H9 (cell line): ENCODE data around the gene HSPG2. TPM values are rescaled to one million over a fixed set of nuclear protein-coding genes. Genes with fewer than 3 reads are reported as not detected.

Experiments used
- DNase-seq: peaks from one replicate; pipeline ENCODE4 v3.0.0-alpha.2; 2017
- H2AFZ ChIP-seq: one replicate; pipeline ENCODE4 v1.6.1; 2013; ENCODE audit warnings: mild to moderate bottlenecking, low read length, control low read depth, moderate library complexity
- H2AK5ac ChIP-seq: 2 replicates; pipeline ENCODE4 v1.6.1; 2013; ENCODE audit warnings: low read length, control low read depth, mixed read lengths; ENCODE audit not compliant: insufficient read length
- H2BK120ac ChIP-seq: one replicate; pipeline ENCODE4 v1.6.1; 2013; ENCODE audit warnings: low read depth, mild to moderate bottlenecking, low read length, control low read depth, inconsistent platforms; ENCODE audit not compliant: poor library complexity, severe bottlenecking
- H2BK12ac ChIP-seq: 2 replicates; pipeline ENCODE4 v1.6.1; 2013; ENCODE audit warnings: low read length, control low read depth, mixed read lengths, low read depth; ENCODE audit not compliant: insufficient read length
- H2BK15ac ChIP-seq: 2 replicates; pipeline ENCODE4 v1.6.1; 2013; ENCODE audit warnings: low read depth, low read length, control low read depth
- H2BK20ac ChIP-seq: one replicate; pipeline ENCODE4 v1.6.1; 2013; ENCODE audit warnings: low read depth, mild to moderate bottlenecking, low read length, control low read depth, inconsistent platforms; ENCODE audit not compliant: poor library complexity, severe bottlenecking
- H2BK5ac ChIP-seq: 2 replicates; pipeline ENCODE4 v1.6.1; 2013; ENCODE audit warnings: low read length, control low read depth, mixed read lengths; ENCODE audit not compliant: insufficient read length
- H3K14ac ChIP-seq: 2 replicates; pipeline ENCODE4 v1.6.1; 2013; ENCODE audit warnings: low read length, control low read depth; ENCODE audit not compliant: insufficient read depth
- H3K18ac ChIP-seq: 2 replicates; pipeline ENCODE4 v1.6.1; 2013; ENCODE audit warnings: low read depth, mild to moderate bottlenecking, mixed read lengths, low read length, control low read depth; ENCODE audit not compliant: insufficient read length
- H3K23ac ChIP-seq: 2 replicates; pipeline ENCODE4 v1.6.1; 2013; ENCODE audit warnings: low read length, control low read depth, mixed read lengths, low read depth; ENCODE audit not compliant: insufficient read length
- H3K23me2 ChIP-seq: 2 replicates; pipeline ENCODE4 v1.6.1; 2013; ENCODE audit warnings: low read depth, mild to moderate bottlenecking, mixed read lengths, low read length, control low read depth; ENCODE audit not compliant: insufficient read length, poor library complexity, severe bottlenecking
- H3K27ac ChIP-seq: 2 replicates; pipeline ENCODE4 v1.5.1; 2013; ENCODE audit warnings: low read length, control low read depth, mixed read lengths, low read depth; ENCODE audit not compliant: insufficient read length
- H3K27me3 ChIP-seq: 2 replicates; pipeline ENCODE4 v1.6.1; 2013; ENCODE audit warnings: low read length, control low read depth, inconsistent platforms; ENCODE audit not compliant: insufficient read depth
- H3K4ac ChIP-seq: 2 replicates; pipeline ENCODE4 v1.6.1; 2013; ENCODE audit warnings: low read depth, mild to moderate bottlenecking, control low read depth, inconsistent platforms, low read length, moderate library complexity
- H3K4me1 ChIP-seq: 2 replicates; pipeline ENCODE4 v1.6.1; 2013; ENCODE audit warnings: low read length, control low read depth, inconsistent platforms; ENCODE audit not compliant: insufficient read depth
- H3K4me2 ChIP-seq: 2 replicates; pipeline ENCODE4 v1.6.1; 2013; ENCODE audit warnings: low read length, control low read depth, mixed read lengths; ENCODE audit not compliant: insufficient read length, insufficient read depth
- H3K56ac ChIP-seq: 2 replicates; pipeline ENCODE4 v1.6.1; 2013; ENCODE audit warnings: low read depth, mild to moderate bottlenecking, mixed read lengths, low read length, control low read depth; ENCODE audit not compliant: insufficient read length
- H3K79me1 ChIP-seq: 2 replicates; pipeline ENCODE4 v1.6.1; 2013; ENCODE audit warnings: low read depth, mild to moderate bottlenecking, moderate library complexity, low read length, control low read depth, inconsistent platforms; ENCODE audit not compliant: insufficient read depth, poor library complexity, severe bottlenecking
- H3K79me2 ChIP-seq: 2 replicates; pipeline ENCODE4 v1.6.1; 2013; ENCODE audit warnings: low read length, control low read depth, inconsistent platforms; ENCODE audit not compliant: insufficient read depth
- H3K9ac ChIP-seq: 2 replicates; pipeline ENCODE4 v1.6.1; 2013; ENCODE audit warnings: low read length, control low read depth, mixed read lengths; ENCODE audit not compliant: insufficient read length; ENCODE audit errors: extremely low read depth
- H3K9me3 ChIP-seq: one replicate; pipeline ENCODE4 v1.6.1; 2013; ENCODE audit warnings: low read depth, low read length, inconsistent platforms; ENCODE audit not compliant: control insufficient read depth
- H3T11ph ChIP-seq: one replicate; pipeline ENCODE4 v1.6.1; 2013; ENCODE audit warnings: mild to moderate bottlenecking, low read length, control low read depth, inconsistent platforms
- H4K20me1 ChIP-seq: one replicate; pipeline ENCODE4 v1.6.1; 2013; ENCODE audit not compliant: control insufficient read depth, insufficient read length, insufficient read depth
- H4K5ac ChIP-seq: 2 replicates; pipeline ENCODE4 v1.6.1; 2013; ENCODE audit warnings: low read depth, mild to moderate bottlenecking, mixed read lengths, low read length, control low read depth; ENCODE audit not compliant: insufficient read length
- H4K8ac ChIP-seq: replicated peaks from 2 replicates; pipeline ENCODE4 v1.6.1; 2013; ENCODE audit warnings: low read length, control low read depth, mixed read lengths, low read depth; ENCODE audit not compliant: insufficient read length
- H4K91ac ChIP-seq: 2 replicates; pipeline ENCODE4 v1.6.1; 2013; ENCODE audit warnings: low read depth, mild to moderate bottlenecking, moderate library complexity, mixed read lengths, low read length, control low read depth; ENCODE audit not compliant: insufficient read length
- H3K27ac Mint-ChIP-seq, 3 experiments: 2 replicates in 2 of 3; 3 replicates in 1 of 3; pipeline ENCODE4 v1.8.0; 2020 to 2021; ENCODE audit warnings: mixed read lengths in 3 of 3, mild to moderate bottlenecking in 1 of 3, moderate library complexity in 1 of 3
- H3K27me3 Mint-ChIP-seq: 2 replicates; pipeline ENCODE4 v1.8.0; 2021; ENCODE audit warnings: low read depth, mild to moderate bottlenecking, moderate library complexity, mixed read lengths
- H3K36me3 Mint-ChIP-seq, 3 experiments: 2 replicates in 2 of 3; 3 replicates in 1 of 3; pipeline ENCODE4 v1.8.0; 2020 to 2021; ENCODE audit warnings: low read depth in 3 of 3, mixed read lengths in 3 of 3; ENCODE audit not compliant: insufficient read depth in 1 of 3
- H3K4me1 Mint-ChIP-seq, 2 experiments: 2 replicates each; pipeline ENCODE4 v1.8.0; 2020; ENCODE audit warnings: mixed read lengths in 2 of 2
- H3K4me3 Mint-ChIP-seq, 2 experiments: 2 replicates in 1 of 2; 3 replicates in 1 of 2; pipeline ENCODE4 v1.8.0; 2020 to 2021; ENCODE audit warnings: mild to moderate bottlenecking in 2 of 2, mixed read lengths in 2 of 2, moderate library complexity in 1 of 2
- H3K9me3 Mint-ChIP-seq, 2 experiments: 2 replicates in 1 of 2; 3 replicates in 1 of 2; pipeline ENCODE4 v1.8.0; 2020; ENCODE audit warnings: mild to moderate bottlenecking in 2 of 2, mixed read lengths in 2 of 2, moderate library complexity in 1 of 2
- CTCF ChIP-seq: fragments of 200-600 bp; sonication (generic); conservative IDR thresholded peaks from 3 replicates; pipeline ENCODE4 v1.8.0; 2021; ENCODE audit warnings: antibody characterized with exemption, mild to moderate bottlenecking
- WGBS: extraction: QIAGEN DNeasy Blood & Tissue Kit; methylation state at CpG from one replicate; pipeline ENCODE4 v1.1.7; 2013; ENCODE audit warnings: missing lambda C conversion rate, low lambda C conversion rate, mixed read lengths; ENCODE audit not compliant: insufficient read length; ENCODE audit errors: extremely low coverage; 5-methylcytosine and 5-hydroxymethylcytosine counted together
- total RNA-seq: library from RNA; stranded (reverse); gene quantifications from 2 replicates; pipeline ENCODE4 v1.2.1, GENCODE V29; 2021

Gene HSPG2
- total RNA-seq, 1 experiment from 2014 or later: 90.0 TPM

- peak overlapping the region in 1 of 2 experiments; percentile 31; a peak in 1 of 5 replicates for H3K4me3 Mint-ChIP-seq
- H3K27ac Mint-ChIP-seq: no peak overlapping the region; a peak in 2 of 7 replicates
These were observed 118.5 kb downstream of the HSPG2 start for GRCh38 chr1:21818656-21819055.

More at GRCh38 chr1:21818656-21819055, 118.5 kb downstream of the HSPG2 start:
- no peak overlapping the region for H4K91ac ChIP-seq
- no peak for TF ChIP-seq CTCF
- no peak overlapping the region for H2BK20ac ChIP-seq
- no peak overlapping the region for H2BK12ac ChIP-seq
- no peak overlapping the region for H3K27ac ChIP-seq
- no peak overlapping the region for H2AK5ac ChIP-seq
- no peaks in the 10 kb centered on the region for H3K9me3 ChIP-seq
- H2BK15ac ChIP-seq: no peak overlapping the region
- H4K8ac ChIP-seq: no peak overlapping the region
- H3K14ac ChIP-seq: no peak overlapping the region
- no peak overlapping the region for H2BK120ac ChIP-seq
- H3K23ac ChIP-seq: no peak overlapping the region
- WGBS: no CpG with 5 or more reads among the region's 10 CpGs
- H4K20me1 ChIP-seq: no peaks in the 10 kb centered on the region
- H3K4me2 ChIP-seq: no peak overlapping the region
- no peaks in the 10 kb centered on the region for H3K79me2 ChIP-seq
- no peaks in the 10 kb centered on the region; a peak in 1 of 5 replicates for H3K9me3 Mint-ChIP-seq
- H3K4me1 Mint-ChIP-seq: peaks cover 12 to 17% of the 10 kb centered on the region in 2 experiments
- peaks cover 8% of the 10 kb centered on the region for H3K27me3 Mint-ChIP-seq
- no peaks in the 10 kb centered on the region for H3K4me1 ChIP-seq
- no peak overlapping the region for H4K5ac ChIP-seq
- H3K27me3 ChIP-seq: no peaks in the 10 kb centered on the region
- no peak overlapping the region for H3K56ac ChIP-seq
- H3K79me1 ChIP-seq: no peaks in the 10 kb centered on the region
- no peak overlapping the region for H2AFZ ChIP-seq
- H3T11ph ChIP-seq: no peak overlapping the region
- peak; percentile 84 for DNase-seq
- H3K4ac ChIP-seq: no peak overlapping the region
- H3K23me2 ChIP-seq: no peaks in the 10 kb centered on the region
- no peak overlapping the region for H3K9ac ChIP-seq
- H2BK5ac ChIP-seq: no peak overlapping the region
- no peak overlapping the region for H3K18ac ChIP-seq
- peaks cover 0 to 7% (median under 1%) of the 10 kb centered on the region in 3 experiments; a peak in 4 of 7 replicates for H3K36me3 Mint-ChIP-seq
